Hematopoietic multipotent progenitor cell (in vitro differentiated cells): ENCODE data around the gene DHRS7B. TPM values are rescaled to one million over a fixed set of nuclear protein-coding genes. Genes with fewer than 3 reads are reported as not detected.
"Not testable (repeated sequence)": the region's sequence is repeated elsewhere in the genome, so short reads cannot be mapped to it uniquely, and the experiment has no call there.

Experiments used
- DNase-seq, 3 donors: peaks; one replicate each; pipeline ENCODE4 v3.0.0-alpha.2; 2011 to 2015; ENCODE audit warnings: low read depth in 2 of 3, low spot score in 2 of 3
- total RNA-seq: library from RNA; depleted of rRNA; stranded (reverse); fragments of >200 nt; gene quantifications from one replicate; pipeline ENCODE4 v1.2.3, GENCODE V29; 2012

Gene DHRS7B
- total RNA-seq, 1 donor: 41.5 TPM

- DNase-seq: not testable (repeated sequence)
Measured at GRCh38 chr17:21107067-21107650, 19.6 kb upstream of the DHRS7B start.

GRCh38 chr17:21108651-21109050, 18.1 kb upstream of the DHRS7B start:
- DNase-seq: no peak

- DNase-seq: peak in 2 of 3 donors; percentile 26 to 62
Measured at GRCh38 chr17:21113049-21113690, 13.6 kb upstream of the DHRS7B start.

- peak in 1 of 3 donors; percentile 55 for DNase-seq
Measured at GRCh38 chr17:21113716-21114115, 13.0 kb upstream of the DHRS7B start.

GRCh38 chr17:21114791-21115190, 12.0 kb upstream of the DHRS7B start:
- DNase-seq: not testable (repeated sequence)

- peak; percentile 54 to 81 (median 73) for DNase-seq
Measured at GRCh38 chr17:21119247-21119918, 7.4 kb upstream of the DHRS7B start.

- DNase-seq: no peak
Measured at GRCh38 chr17:21119919-21120249, 6.9 kb upstream of the DHRS7B start.

GRCh38 chr17:21124086-21124485, 2.7 kb upstream of the DHRS7B start:
- DNase-seq: peak in 2 of 3 donors; percentile 19 to 28

- DNase-seq: not testable (repeated sequence)
Measured at GRCh38 chr17:21124517-21124916, 2.2 kb upstream of the DHRS7B start.

- DNase-seq: peak; percentile 30 to 82 (median 82)
Measured at GRCh38 chr17:21125862-21126261, 902 bp upstream of the DHRS7B start.

- DNase-seq: no peak
Measured at GRCh38 chr17:21127509-21128077, 829 bp downstream of the DHRS7B start.

- DNase-seq: peak in 2 of 3 donors; percentile 23 to 35
Measured at GRCh38 chr17:21129023-21129681, 2.4 kb downstream of the DHRS7B start.

GRCh38 chr17:21131137-21131536, 4.4 kb downstream of the DHRS7B start:
- no peak for DNase-seq

GRCh38 chr17:21132428-21132827, 5.7 kb downstream of the DHRS7B start:
- DNase-seq: peak in 1 of 3 donors; percentile 28

GRCh38 chr17:21134559-21134958, 7.8 kb downstream of the DHRS7B start:
- peak in 1 of 3 donors; percentile 17 for DNase-seq

- no peak for DNase-seq
Measured at GRCh38 chr17:21140911-21141310, 14.1 kb downstream of the DHRS7B start.

GRCh38 chr17:21141331-21141730, 14.6 kb downstream of the DHRS7B start:
- no peak for DNase-seq

- DNase-seq: not testable (repeated sequence)
Measured at GRCh38 chr17:21142065-21142464, 15.3 kb downstream of the DHRS7B start.

GRCh38 chr17:21143695-21144094, 16.9 kb downstream of the DHRS7B start:
- no peak for DNase-seq

- not testable (repeated sequence) for DNase-seq
Measured at GRCh38 chr17:21144299-21144698, 17.5 kb downstream of the DHRS7B start.
